ENCODE results near the gene BMPR1B.

DNA sequence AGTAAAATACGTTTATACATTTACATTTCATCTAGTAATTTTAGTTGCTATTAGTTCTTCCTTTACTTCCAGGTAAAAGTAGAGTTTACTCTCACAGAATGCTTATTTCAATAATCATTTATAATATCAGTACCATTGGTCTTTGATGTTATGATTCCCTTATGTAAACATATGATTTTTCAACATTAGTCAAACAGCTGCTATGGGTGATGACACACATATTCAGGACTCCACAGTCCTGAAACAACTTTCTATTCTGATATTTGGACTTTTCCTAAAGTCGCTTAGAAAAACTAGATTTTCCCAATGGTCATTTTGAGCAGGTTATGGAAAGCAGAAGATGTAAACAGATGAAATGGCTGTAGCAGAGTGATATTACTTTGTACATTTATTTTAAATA is 421.2 kb downstream of the BMPR1B start:
- no peak for TF ChIP-seq SMC3 (IDR thresholded peaks at IDR 0.05; ENCODE audit: low read depth, low read length)
- TF ChIP-seq, protein P1, sequence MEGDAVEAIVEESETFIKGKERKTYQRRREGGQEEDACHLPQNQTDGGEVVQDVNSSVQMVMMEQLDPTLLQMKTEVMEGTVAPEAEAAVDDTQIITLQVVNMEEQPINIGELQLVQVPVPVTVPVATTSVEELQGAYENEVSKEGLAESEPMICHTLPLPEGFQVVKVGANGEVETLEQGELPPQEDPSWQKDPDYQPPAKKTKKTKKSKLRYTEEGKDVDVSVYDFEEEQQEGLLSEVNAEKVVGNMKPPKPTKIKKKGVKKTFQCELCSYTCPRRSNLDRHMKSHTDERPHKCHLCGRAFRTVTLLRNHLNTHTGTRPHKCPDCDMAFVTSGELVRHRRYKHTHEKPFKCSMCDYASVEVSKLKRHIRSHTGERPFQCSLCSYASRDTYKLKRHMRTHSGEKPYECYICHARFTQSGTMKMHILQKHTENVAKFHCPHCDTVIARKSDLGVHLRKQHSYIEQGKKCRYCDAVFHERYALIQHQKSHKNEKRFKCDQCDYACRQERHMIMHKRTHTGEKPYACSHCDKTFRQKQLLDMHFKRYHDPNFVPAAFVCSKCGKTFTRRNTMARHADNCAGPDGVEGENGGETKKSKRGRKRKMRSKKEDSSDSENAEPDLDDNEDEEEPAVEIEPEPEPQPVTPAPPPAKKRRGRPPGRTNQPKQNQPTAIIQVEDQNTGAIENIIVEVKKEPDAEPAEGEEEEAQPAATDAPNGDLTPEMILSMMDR (conservative IDR thresholded peaks at IDR 0.05; ENCODE audit: low read depth, low read length): no peak
- TF ChIP-seq, protein P2, sequence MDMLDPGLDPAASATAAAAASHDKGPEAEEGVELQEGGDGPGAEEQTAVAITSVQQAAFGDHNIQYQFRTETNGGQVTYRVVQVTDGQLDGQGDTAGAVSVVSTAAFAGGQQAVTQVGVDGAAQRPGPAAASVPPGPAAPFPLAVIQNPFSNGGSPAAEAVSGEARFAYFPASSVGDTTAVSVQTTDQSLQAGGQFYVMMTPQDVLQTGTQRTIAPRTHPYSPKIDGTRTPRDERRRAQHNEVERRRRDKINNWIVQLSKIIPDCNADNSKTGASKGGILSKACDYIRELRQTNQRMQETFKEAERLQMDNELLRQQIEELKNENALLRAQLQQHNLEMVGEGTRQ (IDR thresholded peaks at IDR 0.05; ENCODE audit: low read depth, low read length): no peak
- no peak for TF ChIP-seq MAZ (IDR thresholded peaks at IDR 0.05; ENCODE audit: borderline replicate concordance, low read depth, low read length)
- no peak for TF ChIP-seq MAFK (IDR thresholded peaks at IDR 0.05; ENCODE audit: low read depth, low read length)
- TF ChIP-seq RFX5 (IDR thresholded peaks at IDR 0.05; ENCODE audit: low read depth, low read length): no peak

Data from IMR-90 (cell line).